ENCODE results near the gene CLCA2. TPM values are rescaled to one million over a fixed set of nuclear protein-coding genes. Genes with fewer than 3 reads are reported as not detected.
A peak's percentile ranks its signal among the peaks of the same experiment; 100 is the strongest.

Gene CLCA2
- polyA plus RNA-seq, 2 donors, result 66.5 to 109 TPM

GRCh38 chr1:86503406-86504136, 79.6 kb downstream of the CLCA2 start:
- no peaks in the 10 kb centered on the region for H3K36me3 ChIP-seq (ENCODE audit: control insufficient read depth in 2 of 2, insufficient read depth in 2 of 2, low read length in 1 of 2)
- H3K27ac ChIP-seq (ENCODE audit: low read depth in 2 of 2, low read length in 1 of 2), result peak overlapping the region; percentile 82 to 83
- no peaks in the 10 kb centered on the region for H3K27me3 ChIP-seq (ENCODE audit: control insufficient read depth in 1 of 2, insufficient read depth in 2 of 2, low read length in 2 of 2)
- 33 to 37% methylated on average over 18 of the region's 18 CpGs for WGBS, 2 donors
- no peak overlapping the region for H3K4me3 ChIP-seq (ENCODE audit: low read depth in 1 of 2, low read length in 2 of 2)
- H3K9me3 ChIP-seq (ENCODE audit: control insufficient read depth in 2 of 2, insufficient read depth in 1 of 2, low read depth in 1 of 2, low read length in 1 of 2), result no peaks in the 10 kb centered on the region
- H3K4me1 ChIP-seq (ENCODE audit: control insufficient read depth in 2 of 2, insufficient read depth in 2 of 2, low read length in 1 of 2), result peaks cover 0 to 11% of the 10 kb centered on the region in 2 donors

- 38 to 52% methylated on average over 9 of the region's 9 CpGs for WGBS, 2 donors
- Histone ChIP-seq H3K4me1 (ENCODE audit: control insufficient read depth in 2 of 2, insufficient read depth in 2 of 2, low read length in 1 of 2) (peaks cover 0 to 11% of the 10 kb centered on the region in 2 donors), H3K36me3 (ENCODE audit: control insufficient read depth in 2 of 2, insufficient read depth in 2 of 2, low read length in 1 of 2) (no peaks in the 10 kb centered on the region), H3K4me3 (ENCODE audit: low read depth in 1 of 2, low read length in 2 of 2) (no peak overlapping the region), H3K9me3 (ENCODE audit: control insufficient read depth in 2 of 2, insufficient read depth in 1 of 2, low read depth in 1 of 2, low read length in 1 of 2) (no peaks in the 10 kb centered on the region), H3K27ac (ENCODE audit: low read depth in 2 of 2, low read length in 1 of 2) (peak overlapping the region; percentile 82 to 83), H3K27me3 (ENCODE audit: control insufficient read depth in 1 of 2, insufficient read depth in 2 of 2, low read length in 2 of 2) (no peaks in the 10 kb centered on the region)
These were observed 80.1 kb downstream of the CLCA2 start for GRCh38 chr1:86504137-86504479.

- Histone ChIP-seq H3K36me3 (ENCODE audit: control insufficient read depth in 2 of 2, insufficient read depth in 2 of 2, low read length in 1 of 2) (no peaks in the 10 kb centered on the region), H3K9me3 (ENCODE audit: control insufficient read depth in 2 of 2, insufficient read depth in 1 of 2, low read depth in 1 of 2, low read length in 1 of 2) (no peaks in the 10 kb centered on the region), H3K4me1 (ENCODE audit: control insufficient read depth in 2 of 2, insufficient read depth in 2 of 2, low read length in 1 of 2) (peaks cover 0 to 11% of the 10 kb centered on the region in 2 donors), H3K4me3 (ENCODE audit: low read depth in 1 of 2, low read length in 2 of 2) (no peak overlapping the region), H3K27me3 (ENCODE audit: control insufficient read depth in 1 of 2, insufficient read depth in 2 of 2, low read length in 2 of 2) (no peaks in the 10 kb centered on the region), H3K27ac (ENCODE audit: low read depth in 2 of 2, low read length in 1 of 2) (peak overlapping the region; percentile 81 to 88)
- WGBS, 2 donors, result 44 to 54% methylated on average over 9 of the region's 9 CpGs
These were observed 81.1 kb downstream of the CLCA2 start for GRCh38 chr1:86504895-86505563.

GRCh38 chr1:86505564-86505902, 81.6 kb downstream of the CLCA2 start:
- Histone ChIP-seq H3K36me3 (ENCODE audit: control insufficient read depth in 2 of 2, insufficient read depth in 2 of 2, low read length in 1 of 2) (no peaks in the 10 kb centered on the region), H3K27ac (ENCODE audit: low read depth in 2 of 2, low read length in 1 of 2) (peak overlapping the region; percentile 81 to 88), H3K9me3 (ENCODE audit: control insufficient read depth in 2 of 2, insufficient read depth in 1 of 2, low read depth in 1 of 2, low read length in 1 of 2) (no peaks in the 10 kb centered on the region), H3K4me1 (ENCODE audit: control insufficient read depth in 2 of 2, insufficient read depth in 2 of 2, low read length in 1 of 2) (peaks cover 0 to 11% of the 10 kb centered on the region in 2 donors), H3K27me3 (ENCODE audit: control insufficient read depth in 1 of 2, insufficient read depth in 2 of 2, low read length in 2 of 2) (no peaks in the 10 kb centered on the region), H3K4me3 (ENCODE audit: low read depth in 1 of 2, low read length in 2 of 2) (no peak overlapping the region)
- 34 to 52% methylated on average over 4 of the region's 4 CpGs for WGBS, 2 donors

Other genes with a start within 250 kb of the CLCA2 start
- 10 to 100 TPM; 12.1 to 47.9 TPM for gene ODF2L, start 27.8 kb upstream of the CLCA2 start, polyA plus RNA-seq
- gene CLCA1, start 44.8 kb downstream of the CLCA2 start, polyA plus RNA-seq, result under 1 TPM in 1 of 2 donors, not detected in 1; 0.10 TPM
- gene CLCA4, start 122.9 kb downstream of the CLCA2 start, polyA plus RNA-seq, result 100 to 1,000 TPM; 306 to 356 TPM

Data from esophagus (tissue), 2 donors.